ENCODE data around the gene DNAH14.

The DNAH14 gene

GRCh38 chr1:224894915-224895314 lies 34.6 kb upstream of the DNAH14 start:
- TF ChIP-seq SUZ12 (IDR thresholded peaks at IDR 0.05; ENCODE audit: extremely low read depth, insufficient read depth, insufficient read length) (no peak), YY1 (IDR thresholded peaks at IDR 0.05; ENCODE audit: insufficient read depth, insufficient read length) (peak; percentile 51)

GRCh38 chr1:224896130-224896781 lies 33.2 kb upstream of the DNAH14 start:
- Histone ChIP-seq H3K4me3 (ENCODE audit: insufficient read length, low read depth) (no peak overlapping the region), H3K4me1 (ENCODE audit: insufficient read depth, insufficient read length) (no peaks in the 10 kb centered on the region), H3K36me3 (ENCODE audit: insufficient read depth, insufficient read length, low read length) (no peaks in the 10 kb centered on the region), H3K9me3 (ENCODE audit: insufficient read depth, low read length) (peaks cover 18% of the 10 kb centered on the region; the same call in 1 of the 2 replicates), H3K27me3 (ENCODE audit: insufficient read depth, insufficient read length) (no peaks in the 10 kb centered on the region), H3K9ac (ENCODE audit: insufficient read length, low read depth) (no peak overlapping the region)
- DNase-seq (ENCODE audit: low read depth, low spot score), result no peak
- TF ChIP-seq ZNF274 (IDR thresholded peaks at IDR 0.05; ENCODE audit: low read depth, low read length) (no peak), YY1 (IDR thresholded peaks at IDR 0.05; ENCODE audit: insufficient read depth, insufficient read length) (no peak)

More at GRCh38 chr1:224894915-224895314, 34.6 kb upstream of the DNAH14 start:
- H3K4me1 ChIP-seq (ENCODE audit: insufficient read depth, insufficient read length), result no peaks in the 10 kb centered on the region
- peaks cover 18% of the 10 kb centered on the region; the same call in 1 of the 2 replicates for H3K9me3 ChIP-seq (ENCODE audit: insufficient read depth, low read length)
- H3K9ac ChIP-seq (ENCODE audit: insufficient read length, low read depth), result no peak overlapping the region
- DNase-seq (ENCODE audit: low read depth, low spot score), result peak; percentile 61
- H3K36me3 ChIP-seq (ENCODE audit: insufficient read depth, insufficient read length, low read length), result no peaks in the 10 kb centered on the region
- no peaks in the 10 kb centered on the region for H3K27me3 ChIP-seq (ENCODE audit: insufficient read depth, insufficient read length)
- no peak overlapping the region for H3K4me3 ChIP-seq (ENCODE audit: insufficient read length, low read depth)

- H3K4me1 ChIP-seq (ENCODE audit: insufficient read depth, insufficient read length), result no peaks in the 10 kb centered on the region
- H3K4me3 ChIP-seq (ENCODE audit: insufficient read length, low read depth), result no peak overlapping the region
- TF ChIP-seq SUZ12 (IDR thresholded peaks at IDR 0.05; ENCODE audit: extremely low read depth, insufficient read depth, insufficient read length), result no peak
- TF ChIP-seq YY1 (IDR thresholded peaks at IDR 0.05; ENCODE audit: insufficient read depth, insufficient read length), result no peak
- no peak for TF ChIP-seq ZNF274 (IDR thresholded peaks at IDR 0.05; ENCODE audit: low read depth, low read length)
- no peak overlapping the region for H3K9ac ChIP-seq (ENCODE audit: insufficient read length, low read depth)
- peaks cover 18% of the 10 kb centered on the region; the same call in 1 of the 2 replicates for H3K9me3 ChIP-seq (ENCODE audit: insufficient read depth, low read length)
- no peaks in the 10 kb centered on the region for H3K27me3 ChIP-seq (ENCODE audit: insufficient read depth, insufficient read length)
- no peak for DNase-seq (ENCODE audit: low read depth, low spot score)
- H3K36me3 ChIP-seq (ENCODE audit: insufficient read depth, insufficient read length, low read length), result no peaks in the 10 kb centered on the region
Measured at GRCh38 chr1:224897529-224898327, 31.7 kb upstream of the DNAH14 start.

- no peak overlapping the region for H3K9ac ChIP-seq (ENCODE audit: insufficient read length, low read depth)
- no peaks in the 10 kb centered on the region for H3K36me3 ChIP-seq (ENCODE audit: insufficient read depth, insufficient read length, low read length)
- no peak overlapping the region for H3K4me3 ChIP-seq (ENCODE audit: insufficient read length, low read depth)
- no peak for TF ChIP-seq YY1 (IDR thresholded peaks at IDR 0.05; ENCODE audit: insufficient read depth, insufficient read length)
- TF ChIP-seq ZNF274 (IDR thresholded peaks at IDR 0.05; ENCODE audit: low read depth, low read length), result no peak
- TF ChIP-seq SUZ12 (IDR thresholded peaks at IDR 0.05; ENCODE audit: extremely low read depth, insufficient read depth, insufficient read length), result no peak
- H3K27me3 ChIP-seq (ENCODE audit: insufficient read depth, insufficient read length), result no peaks in the 10 kb centered on the region
- no peaks in the 10 kb centered on the region for H3K4me1 ChIP-seq (ENCODE audit: insufficient read depth, insufficient read length)
- peaks cover 18% of the 10 kb centered on the region; the same call in 1 of the 2 replicates for H3K9me3 ChIP-seq (ENCODE audit: insufficient read depth, low read length)
- no peak for DNase-seq (ENCODE audit: low read depth, low spot score)
Measured at GRCh38 chr1:224898937-224899336, 30.5 kb upstream of the DNAH14 start.

- TF ChIP-seq SUZ12 (IDR thresholded peaks at IDR 0.05; ENCODE audit: extremely low read depth, insufficient read depth, insufficient read length) (no peak), YY1 (IDR thresholded peaks at IDR 0.05; ENCODE audit: insufficient read depth, insufficient read length) (no peak), ZNF274 (IDR thresholded peaks at IDR 0.05; ENCODE audit: low read depth, low read length) (no peak)
- H3K4me3 ChIP-seq (ENCODE audit: insufficient read length, low read depth), result no peak overlapping the region
- no peak overlapping the region for H3K9ac ChIP-seq (ENCODE audit: insufficient read length, low read depth)
- H3K27me3 ChIP-seq (ENCODE audit: insufficient read depth, insufficient read length), result no peaks in the 10 kb centered on the region
- H3K9me3 ChIP-seq (ENCODE audit: insufficient read depth, low read length), result peaks cover 18% of the 10 kb centered on the region; the same call in 1 of the 2 replicates
- no peak for DNase-seq (ENCODE audit: low read depth, low spot score)
- no peaks in the 10 kb centered on the region for H3K4me1 ChIP-seq (ENCODE audit: insufficient read depth, insufficient read length)
- no peaks in the 10 kb centered on the region for H3K36me3 ChIP-seq (ENCODE audit: insufficient read depth, insufficient read length, low read length)
Measured at GRCh38 chr1:224900062-224900630, 29.3 kb upstream of the DNAH14 start.

- no peak for DNase-seq (ENCODE audit: low read depth, low spot score)
Measured at GRCh38 chr1:224901087-224901810, 28.2 kb upstream of the DNAH14 start.

More at GRCh38 chr1:224901087-224901810, 28.2 kb upstream of the DNAH14 start:
- H3K27me3 ChIP-seq (ENCODE audit: insufficient read depth, insufficient read length), result no peaks in the 10 kb centered on the region
- H3K9ac ChIP-seq (ENCODE audit: insufficient read length, low read depth), result no peak overlapping the region
- H3K9me3 ChIP-seq (ENCODE audit: insufficient read depth, low read length), result peaks cover 18% of the 10 kb centered on the region; the same call in 1 of the 2 replicates
- TF ChIP-seq YY1 (IDR thresholded peaks at IDR 0.05; ENCODE audit: insufficient read depth, insufficient read length) (no peak), ZNF274 (IDR thresholded peaks at IDR 0.05; ENCODE audit: low read depth, low read length) (no peak)
- no peak overlapping the region for H3K4me3 ChIP-seq (ENCODE audit: insufficient read length, low read depth)
- no peaks in the 10 kb centered on the region for H3K36me3 ChIP-seq (ENCODE audit: insufficient read depth, insufficient read length, low read length)
- no peaks in the 10 kb centered on the region for H3K4me1 ChIP-seq (ENCODE audit: insufficient read depth, insufficient read length)

Data from NT2/D1 (cell line).